Colonic mucosa (tissue), 4 donors: Measurements from ENCODE around the gene RALGPS1. TPM values are rescaled to one million over a fixed set of nuclear protein-coding genes. Genes with fewer than 3 reads are reported as not detected.

Experiments
- DNase-seq: peaks from one replicate; pipeline ENCODE4 v3.0.0-alpha.2; 2020
- H3K27ac ChIP-seq: fragments of 200-600 bp; one replicate; pipeline ENCODE4 v1.8.0; 2021
- H3K27me3 ChIP-seq: fragments of 200-600 bp; one replicate; pipeline ENCODE4 v1.8.0; 2021
- H3K36me3 ChIP-seq: fragments of 200-600 bp; one replicate; pipeline ENCODE4 v1.8.0; 2021
- H3K4me1 ChIP-seq: fragments of 200-600 bp; one replicate; pipeline ENCODE4 v1.8.0; 2021; ENCODE audit warnings: mild to moderate bottlenecking
- H3K4me3 ChIP-seq: fragments of 200-600 bp; one replicate; pipeline ENCODE4 v1.8.0; 2021
- H3K9ac ChIP-seq, 2 donors: one replicate each; pipeline ENCODE4 v1.7.0; 2013; ENCODE audit warnings: control low read depth in 2 of 2, low read depth in 2 of 2, low read length in 2 of 2
- H3K9me3 ChIP-seq: fragments of 200-600 bp; one replicate; pipeline ENCODE4 v1.8.0; 2021
- CTCF ChIP-seq: fragments of 200-600 bp; IDR thresholded peaks from one replicate; pipeline ENCODE4 v1.8.0; 2022; ENCODE audit warnings: antibody characterized with exemption, mild to moderate bottlenecking
- intact Hi-C: fragments of 100-400 bp; cut with DNase I; formaldehyde crosslinking; loops from one replicate; pipeline ENCODE4 v1.14.1; 2022
- total RNA-seq, 2 donors: library from RNA; stranded (reverse); fragmentation: NEBNext Ultra II Directional in 1 of 2; extraction: Animal tissue kit (Norgen Biotek cat#: 25700) in 1 of 2; gene quantifications; one replicate each; pipeline ENCODE4 v1.2.1, GENCODE V29; 2021
- donor health status: healthy.
- donor health status: DM: no; HTN: no; CAD: no.
- donor health status: DM: no; HTN: no; CAD: no.

The RALGPS1 gene
- total RNA-seq, 2 donors from 2014 or later: 22.6 to 27.2 TPM

- no peaks in the 10 kb centered on the region for H3K27me3 ChIP-seq
Observed at GRCh38 chr9:127066060-127066850, 151.7 kb downstream of the RALGPS1 start.

GRCh38 chr9:127066851-127067136 is 152.2 kb downstream of the RALGPS1 start:
- intact Hi-C loops: no loop called here
- H3K4me3 ChIP-seq: no peak overlapping the region
- no peaks in the 10 kb centered on the region for H3K27me3 ChIP-seq
- no peak for DNase-seq
- no peaks in the 10 kb centered on the region for H3K36me3 ChIP-seq
- no peaks in the 10 kb centered on the region for H3K4me1 ChIP-seq
- H3K27ac ChIP-seq: no peak overlapping the region
- no peak for TF ChIP-seq CTCF
- no peaks in the 10 kb centered on the region for H3K9me3 ChIP-seq
- no peak overlapping the region for H3K9ac ChIP-seq

More at GRCh38 chr9:127066060-127066850, 151.7 kb downstream of the RALGPS1 start:
- TF ChIP-seq CTCF: no peak
- no peak for DNase-seq
- Histone ChIP-seq H3K4me3 (no peak overlapping the region), H3K9me3 (no peaks in the 10 kb centered on the region), H3K4me1 (no peaks in the 10 kb centered on the region), H3K27ac (no peak overlapping the region), H3K9ac (no peak overlapping the region), H3K36me3 (no peaks in the 10 kb centered on the region)
- intact Hi-C loops: no loop called here

- TF ChIP-seq CTCF: no peak
- no peaks in the 10 kb centered on the region for H3K4me1 ChIP-seq
- DNase-seq: no peak
- no peaks in the 10 kb centered on the region for H3K9me3 ChIP-seq
- H3K36me3 ChIP-seq: no peaks in the 10 kb centered on the region
- H3K27me3 ChIP-seq: no peaks in the 10 kb centered on the region
- H3K4me3 ChIP-seq: no peak overlapping the region
- H3K9ac ChIP-seq: no peak overlapping the region
- no peak overlapping the region for H3K27ac ChIP-seq
- intact Hi-C loops: no loop called here
Observed at GRCh38 chr9:127067603-127068220, 153.1 kb downstream of the RALGPS1 start.

- H3K27ac ChIP-seq: no peak overlapping the region
Observed at GRCh38 chr9:127074561-127075548, 160.3 kb downstream of the RALGPS1 start.

More at GRCh38 chr9:127074561-127075548, 160.3 kb downstream of the RALGPS1 start:
- Histone ChIP-seq H3K9ac (no peak overlapping the region), H3K4me3 (no peak overlapping the region), H3K27me3 (no peaks in the 10 kb centered on the region), H3K4me1 (no peaks in the 10 kb centered on the region), H3K36me3 (no peaks in the 10 kb centered on the region), H3K9me3 (no peaks in the 10 kb centered on the region)
- DNase-seq: no peak
- intact Hi-C loops: no loop called here
- TF ChIP-seq CTCF: no peak
